Keratinocyte (primary cell): ENCODE measurements around the gene HECTD4. TPM values are rescaled to one million over a fixed set of nuclear protein-coding genes. Genes with fewer than 3 reads are reported as not detected.

Experiments
- DNase-seq: peaks from one replicate; pipeline ENCODE4 v3.0.0-alpha.2; 2011; ENCODE audit warnings: low read depth, missing footprints, low spot score
- FAIRE-seq: peaks from 2 replicates; lab custom pipeline; 2011; peaks lifted over from hg19 to GRCh38; lab: Jason Lieb, UNC
- H2AFZ ChIP-seq: 2 replicates; pipeline ENCODE4 v1.6.0; 2012; ENCODE audit warnings: low read length, control low read depth, inconsistent platforms; ENCODE audit not compliant: control insufficient read depth
- H3K27ac ChIP-seq: 2 replicates; pipeline ENCODE4 v1.5.1; 2011; ENCODE audit warnings: low read length; ENCODE audit not compliant: control insufficient read depth, insufficient read depth
- H3K27me3 ChIP-seq: 3 replicates; pipeline ENCODE4 v1.6.0; 2011; ENCODE audit warnings: low read length; ENCODE audit not compliant: control insufficient read depth, insufficient read depth; ENCODE audit errors: extremely low read depth
- H3K36me3 ChIP-seq, 2 experiments: 2 replicates in 1 of 2; 3 replicates in 1 of 2; pipeline ENCODE4 v1.5.1; 2011; ENCODE audit warnings: low read length in 2 of 2, mild to moderate bottlenecking in 1 of 2; ENCODE audit not compliant: control insufficient read depth in 2 of 2, insufficient read depth in 2 of 2; ENCODE audit errors: extremely low read depth in 1 of 2
- H3K4me1 ChIP-seq: 3 replicates; pipeline ENCODE4 v1.5.1; 2011; ENCODE audit warnings: low read length; ENCODE audit not compliant: control insufficient read depth, insufficient read depth; ENCODE audit errors: extremely low read depth
- H3K4me2 ChIP-seq: 3 replicates; pipeline ENCODE4 v1.6.0; 2011; ENCODE audit warnings: low read depth, low read length; ENCODE audit not compliant: control insufficient read depth, insufficient read depth; ENCODE audit errors: extremely low read depth
- H3K4me3 ChIP-seq, 3 experiments: fragments of 200-600 bp in 1 of 3; sonication (generic) in 1 of 3; 2 replicates in 2 of 3; 3 replicates in 1 of 3; pipeline ENCODE4 v1.5.1; 2011 to 2016; ENCODE audit warnings: low read length in 3 of 3, mild to moderate bottlenecking in 3 of 3, control low read depth in 2 of 3, inconsistent platforms in 1 of 3, low read depth in 1 of 3, mixed read lengths in 1 of 3, mixed run types in 1 of 3, moderate library complexity in 1 of 3; ENCODE audit not compliant: control insufficient read depth in 2 of 3, insufficient read depth in 2 of 3; ENCODE audit errors: extremely low read depth in 1 of 3
- H3K79me2 ChIP-seq: 2 replicates; pipeline ENCODE4 v1.6.0; 2012; ENCODE audit warnings: low read length; ENCODE audit not compliant: control insufficient read depth, insufficient read depth
- H3K9ac ChIP-seq: 3 replicates; pipeline ENCODE4 v1.6.0; 2011; ENCODE audit warnings: low read length; ENCODE audit not compliant: control insufficient read depth, insufficient read depth; ENCODE audit errors: extremely low read depth
- H3K9me1 ChIP-seq: 3 replicates; pipeline ENCODE4 v1.6.0; 2011; ENCODE audit warnings: low read length; ENCODE audit not compliant: control insufficient read depth, insufficient read depth; ENCODE audit errors: extremely low read depth
- H3K9me3 ChIP-seq: 2 replicates; pipeline ENCODE4 v1.5.1; 2012; ENCODE audit warnings: low read depth, low read length; ENCODE audit not compliant: control insufficient read depth
- H4K20me1 ChIP-seq: 3 replicates; pipeline ENCODE4 v1.6.0; 2011; ENCODE audit warnings: low read length; ENCODE audit not compliant: control insufficient read depth, insufficient read depth; ENCODE audit errors: extremely low read depth
- EZH2 ChIP-seq: IDR thresholded peaks from one replicate; pipeline ENCODE4 v1.6.1; 2012; ENCODE audit warnings: inconsistent platforms, mild to moderate bottlenecking, low read length, moderate library complexity
- dilution Hi-C: fragments of 300-500 bp; cut with MboI; formaldehyde crosslinking; loops from one replicate; pipeline ENCODE4 v1.7.0; 2020; ENCODE audit warnings: low sequenced_read_pairs; ENCODE audit not compliant: extremely low pct_ligation_motif_present
- polyA plus RNA-seq, 5 experiments: library from polyadenylated mRNA; depleted of rRNA in 3 of 5; stranded (reverse) in 3 of 5; stranded (forward) in 1 of 5; unstranded in 1 of 5; fragments of >200 nt; gene quantifications; 1 replicate in 1 of 5; 2 replicates in 3 of 5; 3 replicates in 1 of 5; pipeline versions ENCODE4 v1.2.1 to v1.2.3, GENCODE V29; 2011 to 2012; ENCODE audit warnings: missing spikeins in 2 of 5, low read depth in 1 of 5, low replicate concordance in 1 of 5
- TF ChIP-seq, protein P1 (sequence below), 3 experiments: IDR thresholded peaks in 1 of 3; conservative IDR thresholded peaks in 1 of 3; optimal IDR thresholded peaks in 1 of 3; 2 replicates in 2 of 3; 3 replicates in 1 of 3; pipeline versions ENCODE3 to v1.5.1; 2011; ENCODE audit warnings: low read length in 3 of 3, mild to moderate bottlenecking in 3 of 3, moderate library complexity in 2 of 3, control low read depth in 1 of 3, inconsistent platforms in 1 of 3; ENCODE audit not compliant: insufficient read depth in 2 of 3; ENCODE audit errors: extremely low read depth in 1 of 3

Gene HECTD4
- polyA plus RNA-seq, 1 donor (not counting 4 experiments of a cell fraction or from before 2014, with no cell fraction given), result 7.5 TPM

DNA sequence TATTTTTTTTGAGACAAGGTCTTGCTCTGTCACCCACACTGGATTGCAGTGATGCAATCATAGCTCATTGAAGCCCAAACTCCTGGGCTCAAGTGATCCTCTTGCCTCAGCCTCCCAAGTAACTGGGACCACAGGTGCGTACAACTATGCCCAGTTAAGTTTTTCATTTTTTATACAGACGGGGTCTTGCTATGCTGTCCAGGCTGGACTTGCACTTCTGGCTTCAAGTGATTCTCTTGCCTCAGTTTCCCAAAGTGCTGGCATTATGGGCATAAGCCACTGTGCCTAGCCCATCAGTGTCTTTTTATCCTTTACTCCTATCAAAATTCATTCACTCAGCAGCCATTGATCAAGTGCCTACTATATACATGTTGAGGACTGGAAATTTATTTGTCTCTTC lies 45.5 kb upstream of the HECTD4 start:
- Histone ChIP-seq H3K9me1 (no peaks in the 10 kb centered on the region), H3K36me3 (peaks cover 4 to 8% of the 10 kb centered on the region in 2 experiments), H2AFZ (no peak overlapping the region), H3K9me3 (no peaks in the 10 kb centered on the region), H3K79me2 (peaks cover 94% of the 10 kb centered on the region), H3K4me2 (no peak overlapping the region), H3K4me3 (no peak overlapping the region), H3K9ac (no peak overlapping the region), H3K4me1 (no peaks in the 10 kb centered on the region), H4K20me1 (peaks cover 7% of the 10 kb centered on the region), H3K27ac (no peak overlapping the region), H3K27me3 (no peaks in the 10 kb centered on the region)
- TF ChIP-seq EZH2, result no peak
- TF ChIP-seq, protein P1, sequence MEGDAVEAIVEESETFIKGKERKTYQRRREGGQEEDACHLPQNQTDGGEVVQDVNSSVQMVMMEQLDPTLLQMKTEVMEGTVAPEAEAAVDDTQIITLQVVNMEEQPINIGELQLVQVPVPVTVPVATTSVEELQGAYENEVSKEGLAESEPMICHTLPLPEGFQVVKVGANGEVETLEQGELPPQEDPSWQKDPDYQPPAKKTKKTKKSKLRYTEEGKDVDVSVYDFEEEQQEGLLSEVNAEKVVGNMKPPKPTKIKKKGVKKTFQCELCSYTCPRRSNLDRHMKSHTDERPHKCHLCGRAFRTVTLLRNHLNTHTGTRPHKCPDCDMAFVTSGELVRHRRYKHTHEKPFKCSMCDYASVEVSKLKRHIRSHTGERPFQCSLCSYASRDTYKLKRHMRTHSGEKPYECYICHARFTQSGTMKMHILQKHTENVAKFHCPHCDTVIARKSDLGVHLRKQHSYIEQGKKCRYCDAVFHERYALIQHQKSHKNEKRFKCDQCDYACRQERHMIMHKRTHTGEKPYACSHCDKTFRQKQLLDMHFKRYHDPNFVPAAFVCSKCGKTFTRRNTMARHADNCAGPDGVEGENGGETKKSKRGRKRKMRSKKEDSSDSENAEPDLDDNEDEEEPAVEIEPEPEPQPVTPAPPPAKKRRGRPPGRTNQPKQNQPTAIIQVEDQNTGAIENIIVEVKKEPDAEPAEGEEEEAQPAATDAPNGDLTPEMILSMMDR (optimal IDR thresholded peaks at IDR 0.05 in 1 of 3, IDR thresholded peaks at IDR 0.05 in 1 of 3, conservative IDR thresholded peaks at IDR 0.05 in 1 of 3; ENCODE audit: extremely low read depth in 1 of 3, insufficient read depth in 2 of 3, low read length in 3 of 3), result no peak
- DNase-seq (no peak), FAIRE-seq (no peak)
- dilution Hi-C loops, result no loop called here

DNA sequence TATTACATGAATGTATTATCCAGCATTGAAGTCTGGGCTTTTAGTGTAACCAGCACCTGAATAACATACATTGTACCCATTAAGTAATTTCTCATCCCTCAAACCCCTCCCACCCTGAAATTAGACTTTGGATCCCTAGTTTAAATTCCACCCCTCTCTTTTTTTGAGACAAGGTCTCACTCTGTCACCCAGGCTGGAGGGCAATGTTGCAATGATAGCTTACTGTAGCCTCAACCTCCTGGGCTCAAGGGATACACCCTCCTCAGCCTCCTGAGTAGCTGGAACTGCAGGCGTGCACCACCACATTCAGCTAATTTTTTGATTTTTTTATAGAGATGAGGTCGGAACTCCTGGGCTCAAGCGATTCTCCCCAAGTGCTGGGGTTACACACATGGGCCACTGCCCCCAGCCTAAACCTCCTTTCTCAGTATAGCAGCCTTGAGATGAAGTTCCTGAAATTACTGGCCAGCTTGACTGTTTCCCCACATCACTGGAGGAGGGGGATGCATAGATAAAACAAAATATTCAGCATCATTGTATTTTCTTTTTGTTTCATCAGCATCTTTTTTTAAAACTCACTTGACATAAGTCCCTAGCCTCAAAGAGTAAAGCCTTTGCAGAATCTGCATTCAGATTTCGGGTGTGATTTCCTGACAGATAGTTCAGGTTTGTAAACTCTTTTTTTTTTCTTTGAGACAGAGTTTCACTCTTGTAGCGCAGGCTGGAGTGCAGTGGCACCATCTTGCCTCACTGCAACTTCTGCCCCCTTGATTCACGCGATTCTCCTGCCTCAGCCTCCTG lies 43.6 kb upstream of the HECTD4 start:
- H3K27me3 ChIP-seq, result no peaks in the 10 kb centered on the region
- dilution Hi-C loops, result no loop called here
- FAIRE-seq, result no peak
- H3K4me1 ChIP-seq, result peaks cover 2% of the 10 kb centered on the region
- H2AFZ ChIP-seq, result no peak overlapping the region
- no peaks in the 10 kb centered on the region for H3K9me3 ChIP-seq
- H3K36me3 ChIP-seq, result peaks cover under 1 to 5% of the 10 kb centered on the region in 2 experiments
- no peak overlapping the region for H3K4me3 ChIP-seq
- H3K79me2 ChIP-seq, result peaks cover 94% of the 10 kb centered on the region
- TF ChIP-seq EZH2, result no peak
- TF ChIP-seq, protein P1 (optimal IDR thresholded peaks at IDR 0.05 in 1 of 3, IDR thresholded peaks at IDR 0.05 in 1 of 3, conservative IDR thresholded peaks at IDR 0.05 in 1 of 3; ENCODE audit: extremely low read depth in 1 of 3, insufficient read depth in 2 of 3, low read length in 3 of 3), result no peak
- H3K9me1 ChIP-seq, result no peaks in the 10 kb centered on the region
- H3K27ac ChIP-seq, result no peak overlapping the region
- H4K20me1 ChIP-seq, result peaks cover 5% of the 10 kb centered on the region
- H3K9ac ChIP-seq, result no peak overlapping the region
- no peak overlapping the region for H3K4me2 ChIP-seq
- DNase-seq, result no peak
